HG03139 (cell line): ENCODE measurements around the gene ERGIC1.
"Not testable (repeated sequence)": the region's sequence is repeated elsewhere in the genome, so short reads cannot be mapped to it uniquely, and the experiment has no call there.

ENCODE experiments used
- ATAC-seq: cut with Tn5 transposase; IDR thresholded peaks from one replicate; pipeline ENCODE4 v1.9.1; 2021; ENCODE audit not compliant: unreplicated experiment

Gene ERGIC1

DNA sequence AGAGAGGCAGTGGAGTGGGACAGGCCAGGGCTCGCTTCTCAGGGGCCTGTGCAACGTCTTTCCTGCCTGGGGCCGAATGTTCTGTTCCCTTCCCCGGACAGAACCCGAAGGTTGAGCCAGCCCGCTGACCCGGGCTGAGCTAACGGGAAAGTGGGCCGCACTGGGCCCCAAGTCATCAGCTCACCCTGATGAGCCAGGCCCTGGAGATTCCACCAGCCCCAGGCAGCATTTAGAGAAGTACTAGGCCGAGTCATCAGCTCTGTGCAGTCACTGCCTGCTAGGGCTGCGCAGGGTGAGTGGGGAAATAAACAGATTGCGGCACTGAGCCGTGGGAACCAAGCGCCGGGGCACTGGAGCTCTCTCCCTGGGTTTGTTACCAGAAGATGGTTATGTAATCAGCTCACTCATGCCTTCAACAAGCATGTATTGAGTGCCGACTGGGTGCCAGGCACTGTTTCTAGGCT lies 33.9 kb upstream of the ERGIC1 start:
- no peak for ATAC-seq

DNA sequence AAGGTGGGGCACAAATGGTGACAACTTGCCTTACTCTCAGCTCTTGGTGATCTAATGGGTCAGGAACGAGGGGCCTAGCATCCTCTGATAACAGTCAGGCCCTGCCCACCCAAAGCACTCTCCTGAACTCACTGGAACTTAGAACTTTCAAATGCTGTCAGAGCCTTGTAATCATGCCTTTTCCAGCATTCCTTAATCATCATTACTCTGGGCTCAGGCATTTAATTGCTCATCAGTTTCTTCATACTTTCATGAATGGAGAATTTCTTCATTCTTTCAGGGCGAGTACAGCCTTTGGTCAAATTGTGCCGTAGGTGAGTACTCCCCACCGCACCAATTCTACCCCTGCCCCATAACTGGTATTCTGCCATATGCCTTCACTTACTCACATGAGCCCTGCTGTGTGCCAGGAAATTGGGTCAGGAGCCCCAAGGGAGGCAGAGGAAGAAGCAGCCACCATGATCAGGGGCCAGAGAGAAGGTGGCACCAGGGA lies 32.8 kb upstream of the ERGIC1 start:
- no peak for ATAC-seq

DNA sequence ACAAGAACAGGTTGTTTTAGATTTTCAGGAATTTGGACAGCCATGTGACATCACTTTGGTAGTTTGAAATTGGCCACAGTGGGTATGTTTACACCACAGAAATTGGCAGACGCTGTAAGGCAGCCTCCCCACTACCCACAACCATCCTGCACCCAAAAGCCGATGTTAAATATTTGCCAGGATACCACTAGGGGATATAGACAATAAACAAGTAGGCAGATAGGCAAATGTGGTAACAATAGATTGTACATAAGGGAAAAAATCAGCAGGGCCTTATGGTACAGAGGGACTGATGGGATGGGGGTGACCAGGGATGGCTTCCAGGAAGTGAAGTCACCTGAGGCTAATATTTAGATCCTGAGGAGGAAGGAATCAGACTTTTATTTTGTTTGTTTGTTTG lies 31.9 kb upstream of the ERGIC1 start:
- ATAC-seq = no peak

DNA sequence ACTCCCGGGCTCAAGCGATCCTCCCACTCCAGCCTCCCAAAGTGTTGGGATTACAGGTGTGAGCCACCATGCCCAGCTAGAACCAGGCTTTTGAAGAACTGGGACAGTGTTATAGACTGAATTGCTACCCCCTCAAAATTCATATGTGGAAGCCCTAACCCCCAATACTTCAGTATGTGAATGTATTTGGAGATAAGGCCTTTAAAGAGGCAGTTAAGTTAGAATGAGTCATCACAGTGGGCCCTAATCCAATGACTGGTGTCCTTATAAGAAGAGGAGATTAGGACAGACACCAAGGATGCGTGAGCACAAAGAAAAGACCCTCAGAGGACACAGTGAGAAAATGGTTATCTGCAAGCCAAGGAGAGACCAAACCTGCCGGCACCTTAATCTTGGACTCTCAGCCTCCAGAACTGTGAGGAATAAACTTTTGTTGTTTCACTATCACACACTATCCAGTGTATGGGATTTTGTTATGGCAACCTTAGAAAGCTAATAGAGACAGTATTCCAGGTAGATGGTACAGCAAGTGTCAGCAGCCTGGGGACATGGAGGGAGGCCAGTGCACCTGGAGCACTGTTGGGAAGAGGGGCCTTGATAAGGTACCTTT lies 31.4 kb upstream of the ERGIC1 start:
- ATAC-seq = no peak

DNA sequence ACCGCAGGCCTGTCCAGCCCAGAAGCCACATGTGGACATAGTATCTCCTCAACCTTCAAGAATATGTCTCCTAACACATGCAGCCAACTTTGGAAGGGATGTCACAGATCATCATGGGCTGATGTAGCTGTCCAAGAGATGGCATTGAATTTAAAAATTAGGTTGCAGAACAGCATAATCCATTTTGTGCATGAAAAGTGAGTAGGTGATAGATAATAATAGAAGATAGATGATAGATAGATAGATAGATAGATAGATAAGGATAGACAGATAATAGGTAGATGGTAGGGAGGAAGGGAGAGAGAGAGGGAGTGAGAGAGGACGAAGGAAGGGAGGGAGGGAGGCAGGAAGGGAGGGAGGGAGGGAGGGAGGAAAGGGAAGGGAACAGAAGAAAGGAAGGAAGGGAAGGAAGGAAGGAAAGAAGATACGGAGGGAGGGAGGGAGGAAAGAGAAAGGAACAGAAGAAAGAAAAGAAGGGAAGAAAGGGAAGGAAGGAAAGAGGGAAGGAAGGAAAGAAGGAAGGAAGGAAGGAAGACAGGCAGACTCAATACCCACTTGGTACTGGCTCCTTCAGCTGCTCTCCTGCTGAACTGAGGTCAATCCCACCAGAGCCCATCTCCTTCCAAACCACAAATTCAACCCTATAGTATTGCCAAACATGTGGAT lies 28.9 kb upstream of the ERGIC1 start:
- ATAC-seq = no peak

DNA sequence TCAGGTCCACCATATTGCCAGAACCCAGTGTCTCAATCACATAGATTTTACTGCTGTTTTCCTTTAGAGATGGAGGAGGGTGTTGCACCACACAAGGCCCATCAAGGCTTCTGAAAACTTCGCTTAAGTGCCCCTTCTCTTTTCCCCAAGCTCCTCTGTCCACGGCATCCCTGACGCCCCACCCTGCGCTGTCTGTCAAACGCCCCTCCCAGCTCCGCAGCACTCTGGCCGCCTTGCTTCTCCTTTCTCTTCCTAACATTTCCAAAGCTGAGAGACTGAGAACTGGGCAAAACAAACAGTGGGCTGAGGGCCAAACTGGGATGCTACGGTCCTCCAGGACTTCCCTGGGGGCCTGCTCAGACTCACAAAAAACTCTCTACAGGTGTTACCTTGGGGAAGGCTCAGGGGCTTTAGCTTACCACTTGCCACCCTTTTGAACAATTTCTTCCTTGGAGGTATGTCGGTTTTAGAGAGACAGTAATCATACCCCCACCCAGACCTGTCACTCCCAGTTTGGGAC lies 28.3 kb upstream of the ERGIC1 start:
- no peak for ATAC-seq

DNA sequence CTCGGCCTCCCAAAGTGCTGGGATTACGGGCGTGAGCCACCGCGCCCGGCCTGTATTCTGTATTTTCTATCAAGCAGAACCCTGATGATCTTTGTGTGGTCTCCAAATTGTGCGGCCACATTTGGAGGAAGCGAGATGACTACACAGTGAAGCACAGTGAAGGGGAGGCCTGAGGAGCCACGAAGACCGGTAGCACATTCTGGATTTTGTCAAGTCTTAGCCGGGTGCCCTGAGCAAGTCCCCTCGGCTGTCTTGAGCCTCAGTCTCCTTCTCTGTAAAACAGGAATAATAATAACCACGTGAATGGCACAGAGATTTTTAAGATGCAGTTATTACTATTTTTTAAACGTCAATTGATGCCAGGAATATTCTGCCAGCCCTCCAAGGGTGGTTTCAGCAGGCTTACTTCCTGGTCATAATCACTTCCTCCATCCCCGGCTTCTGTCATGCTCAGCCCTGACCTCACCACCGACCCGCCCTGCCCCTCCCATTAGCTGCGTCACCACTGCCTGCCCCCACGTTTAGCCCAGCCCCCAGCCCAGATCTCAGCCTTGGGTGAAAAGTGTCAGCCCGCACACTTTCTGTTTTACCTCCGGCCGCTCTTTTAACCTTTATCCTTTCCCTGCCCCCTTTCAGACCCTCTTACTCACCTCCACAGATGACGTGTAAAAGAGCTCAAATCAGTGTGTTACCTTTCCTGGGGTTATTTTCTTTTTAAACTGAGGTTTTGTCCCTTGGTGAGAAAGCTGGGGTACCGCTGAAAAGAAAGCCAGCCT lies 27.0 kb upstream of the ERGIC1 start:
- peak; percentile 98 for ATAC-seq

DNA sequence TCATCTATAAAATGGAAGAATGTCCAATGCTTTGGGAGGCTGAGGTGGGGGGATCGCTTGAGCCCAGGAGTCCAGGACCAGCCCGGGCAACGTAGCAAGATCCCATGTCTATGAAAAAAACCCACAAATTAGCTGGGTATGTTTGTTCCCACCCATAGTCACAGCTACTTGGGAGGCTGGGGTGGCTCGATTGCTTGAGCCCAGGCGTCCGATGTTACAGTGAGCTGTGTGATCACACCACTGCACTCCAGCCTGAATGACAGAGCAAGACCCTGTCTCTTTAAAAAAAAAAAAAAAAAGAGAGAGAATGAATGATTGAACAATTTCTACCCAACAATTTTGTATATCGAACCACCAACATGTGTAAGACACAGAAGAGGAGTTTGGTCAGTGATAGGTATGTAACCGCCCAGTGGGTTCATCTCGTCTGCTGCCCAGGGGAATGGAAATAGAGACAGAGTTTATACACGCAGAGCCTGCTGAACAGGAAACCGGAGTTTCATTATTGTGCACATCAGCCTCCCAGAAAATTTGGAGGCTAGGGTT lies 26.2 kb upstream of the ERGIC1 start:
- no peak for ATAC-seq

DNA sequence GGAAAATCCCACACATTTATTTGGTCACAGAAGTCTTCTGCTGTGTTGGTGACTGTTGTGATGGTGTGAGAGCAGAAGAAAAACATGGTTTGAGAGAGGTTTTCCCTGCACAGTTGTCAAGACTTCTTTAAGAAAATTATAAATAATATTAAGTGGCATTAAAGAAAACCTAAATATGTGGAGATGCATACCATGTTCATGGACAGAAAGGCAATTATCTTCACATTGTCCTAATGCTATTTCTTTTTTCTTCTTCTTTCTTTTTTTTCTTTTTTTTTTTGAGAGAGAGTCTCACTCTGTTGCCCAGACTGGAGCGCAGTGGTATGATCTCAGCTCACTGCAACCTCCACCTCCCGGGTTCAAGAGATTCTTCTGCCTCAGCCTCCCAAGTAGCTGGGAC lies 24.3 kb upstream of the ERGIC1 start:
- no peak for ATAC-seq

DNA sequence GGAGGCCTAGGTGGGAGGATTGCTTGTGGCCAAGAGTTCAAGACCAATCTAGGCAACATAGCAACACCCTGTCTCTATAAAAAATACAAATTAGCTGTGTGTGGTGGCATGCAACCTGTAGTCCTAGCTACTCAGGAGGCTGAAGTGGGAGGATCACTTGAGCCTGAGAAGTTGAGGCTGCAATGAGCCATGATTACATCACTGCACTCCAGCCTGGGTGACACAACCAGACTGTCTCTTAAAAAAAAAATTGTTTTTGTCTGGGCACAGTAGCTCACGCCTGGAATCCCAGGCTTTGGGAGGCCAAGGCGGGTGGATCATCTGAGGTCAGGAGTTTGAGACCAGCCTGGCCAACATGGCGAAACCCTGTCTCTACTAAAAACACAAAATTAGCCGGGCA lies 23.1 kb upstream of the ERGIC1 start:
- not testable (repeated sequence) for ATAC-seq

DNA sequence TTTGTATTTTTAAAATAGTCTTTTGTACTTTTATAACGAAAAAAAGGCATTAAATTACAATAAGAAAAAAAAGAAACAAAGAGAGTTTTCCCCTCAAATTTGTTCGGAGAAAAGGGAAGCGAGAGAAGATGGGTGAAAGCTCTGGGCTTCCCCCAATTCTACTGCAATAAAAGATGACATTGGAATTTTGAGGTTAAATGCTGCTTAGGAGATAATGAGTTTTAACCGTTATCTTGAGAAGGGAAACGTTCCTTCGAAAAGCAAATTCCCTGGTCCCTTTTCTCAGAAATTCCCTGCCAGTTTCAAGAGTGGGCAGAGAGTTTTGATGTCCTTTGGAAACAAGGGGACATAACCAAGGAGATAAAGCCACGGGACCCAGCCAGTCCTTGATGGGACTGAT lies 18.4 kb upstream of the ERGIC1 start:
- no peak for ATAC-seq

DNA sequence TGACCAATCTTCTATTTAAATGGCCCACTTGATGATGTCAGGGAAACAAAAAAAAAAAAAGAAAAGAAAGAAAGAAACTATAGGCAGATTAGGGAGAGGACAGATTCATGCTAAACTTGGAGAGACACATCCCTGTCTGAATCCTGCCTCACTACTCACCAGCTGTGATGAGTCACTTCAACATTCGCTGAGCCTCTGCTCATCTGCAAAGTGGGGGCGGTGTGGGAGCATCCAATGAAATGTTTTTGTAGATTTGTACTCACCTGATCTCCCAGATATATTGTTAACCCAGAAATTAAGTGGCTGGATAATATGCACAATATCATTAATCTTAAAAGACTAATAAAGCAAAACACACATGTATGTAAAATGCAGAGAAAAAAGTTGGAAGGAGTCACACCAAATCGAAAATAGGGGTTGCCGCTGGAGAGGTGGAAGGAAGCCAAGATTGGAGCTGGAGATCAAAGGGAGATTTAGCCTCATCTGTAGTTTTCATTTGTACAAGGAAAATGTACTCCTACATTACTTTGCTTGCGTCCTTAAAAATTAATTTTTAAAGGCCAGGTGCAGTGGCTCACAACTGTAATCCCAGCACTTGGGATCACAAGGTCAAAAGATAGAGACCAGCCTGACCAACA lies 17.0 kb upstream of the ERGIC1 start:
- no peak for ATAC-seq

DNA sequence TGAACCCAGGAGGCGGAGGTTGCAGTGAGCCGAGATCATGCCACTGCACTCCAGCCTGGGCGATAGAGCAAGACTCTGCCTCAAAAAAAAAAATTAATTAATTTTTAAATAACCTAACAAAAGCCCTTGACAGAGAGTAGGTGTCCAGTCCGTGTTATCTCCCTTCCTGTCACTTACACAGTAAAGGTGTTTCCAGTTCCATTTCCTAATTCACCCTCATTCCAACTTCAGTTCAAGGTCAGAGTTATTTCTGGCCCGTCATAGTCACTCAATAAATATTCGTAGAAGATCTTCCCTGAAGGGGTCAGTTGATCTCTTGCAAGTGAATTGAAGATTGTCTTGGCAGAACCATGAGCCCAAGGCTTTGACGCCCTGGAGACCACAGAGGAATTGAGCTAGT lies 16.4 kb upstream of the ERGIC1 start:
- no peak for ATAC-seq

DNA sequence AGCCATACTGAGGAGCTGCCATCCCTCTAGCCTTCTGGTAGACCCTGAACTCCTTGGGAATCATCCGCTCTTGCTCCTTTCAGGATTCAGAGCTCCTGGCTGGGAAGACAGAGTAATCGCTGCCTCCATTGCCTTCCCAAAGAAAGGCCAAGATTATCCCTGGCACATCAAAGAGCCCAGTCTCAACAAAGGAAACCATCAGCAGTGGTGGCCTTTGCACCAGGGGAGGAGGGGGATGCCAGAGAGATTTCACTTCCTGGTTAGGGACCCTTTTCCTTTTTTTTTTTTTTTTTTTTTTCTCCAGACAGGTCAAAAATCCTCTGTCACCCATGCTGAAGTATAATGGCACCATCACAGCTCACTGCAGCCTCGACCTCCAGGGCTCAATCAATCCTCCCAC lies 16.0 kb upstream of the ERGIC1 start:
- ATAC-seq = no peak

DNA sequence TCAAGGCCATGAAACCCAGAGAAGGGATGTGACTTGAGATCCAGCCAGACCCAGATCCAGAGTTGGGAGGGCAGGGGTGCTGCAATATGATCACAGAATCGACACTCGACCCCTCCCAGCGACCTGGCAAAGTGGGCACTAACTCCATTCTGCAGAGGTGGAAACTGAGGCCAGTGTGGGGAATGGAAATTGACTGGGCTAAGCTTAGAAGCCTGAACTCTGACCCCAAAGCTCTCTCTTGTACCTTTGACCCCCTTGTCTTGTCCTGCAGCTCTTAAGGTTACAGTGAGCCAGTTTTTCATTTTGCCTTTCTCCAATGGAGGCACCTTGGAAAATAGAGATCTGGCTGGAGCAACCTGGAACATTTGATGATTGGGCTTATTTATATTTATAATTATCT lies 14.5 kb upstream of the ERGIC1 start:
- no peak for ATAC-seq

DNA sequence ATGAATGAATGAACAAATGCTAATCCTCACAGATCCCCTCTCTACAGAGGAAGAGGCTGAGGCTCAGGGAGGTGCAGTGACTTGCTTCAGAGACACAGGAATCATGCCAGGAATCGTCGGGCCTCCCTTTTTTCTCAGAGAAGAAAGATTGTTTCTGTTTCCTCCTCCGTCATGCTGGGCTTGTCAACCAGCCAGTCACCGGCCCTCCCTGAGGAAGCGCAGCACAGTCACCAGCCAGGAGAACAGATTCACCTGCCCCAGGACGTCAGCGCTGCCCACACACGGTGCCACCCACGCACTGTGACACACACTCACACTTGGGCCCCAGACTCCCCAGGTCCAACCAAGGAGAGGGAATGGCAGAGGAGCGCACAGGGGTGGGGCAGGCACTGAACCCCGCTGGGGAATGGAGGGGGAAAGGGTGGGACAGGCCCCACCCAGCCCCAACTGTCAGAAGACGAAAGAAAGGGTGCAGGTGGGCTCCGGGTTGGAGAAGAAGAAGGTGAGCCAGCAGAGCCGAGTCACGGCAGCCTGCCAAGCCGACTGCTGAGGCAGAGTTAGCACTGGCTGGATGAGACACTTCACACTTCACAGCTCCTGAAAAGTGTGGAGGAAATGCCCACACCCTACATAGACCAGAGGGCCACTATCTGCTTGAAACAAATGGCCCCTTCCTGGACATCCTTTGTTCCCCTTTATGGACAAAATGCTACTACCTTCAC lies 13.8 kb upstream of the ERGIC1 start:
- ATAC-seq = no peak

DNA sequence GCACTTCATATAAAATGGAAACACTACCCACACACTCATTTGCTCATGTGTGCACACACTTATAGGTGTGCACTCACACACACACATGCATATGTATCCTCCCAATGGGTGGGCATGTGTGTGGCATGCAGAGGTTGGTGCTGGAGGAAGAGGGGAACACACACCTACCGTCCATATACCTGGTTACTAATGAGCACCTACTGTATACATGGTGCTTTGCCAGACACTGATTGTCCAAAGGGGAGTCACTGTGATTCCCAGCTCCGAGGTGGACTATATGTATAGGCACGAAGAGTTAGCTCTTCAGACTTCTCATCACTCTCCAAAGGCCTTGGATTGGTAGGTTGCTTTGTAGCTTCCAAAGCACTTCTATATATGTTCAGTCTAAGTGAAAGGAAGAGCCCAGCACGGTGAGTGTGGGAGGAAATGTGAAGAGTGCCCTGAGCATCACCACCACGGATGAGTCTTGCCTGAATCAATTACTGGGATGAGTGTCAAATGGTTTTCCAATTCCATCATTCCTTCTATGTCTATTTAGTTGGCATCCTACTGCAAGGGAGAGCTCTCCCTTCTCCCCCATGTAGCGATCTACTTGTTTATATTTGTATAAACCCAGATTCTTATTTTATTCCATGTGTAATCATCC lies 12.6 kb upstream of the ERGIC1 start:
- ATAC-seq = no peak

DNA sequence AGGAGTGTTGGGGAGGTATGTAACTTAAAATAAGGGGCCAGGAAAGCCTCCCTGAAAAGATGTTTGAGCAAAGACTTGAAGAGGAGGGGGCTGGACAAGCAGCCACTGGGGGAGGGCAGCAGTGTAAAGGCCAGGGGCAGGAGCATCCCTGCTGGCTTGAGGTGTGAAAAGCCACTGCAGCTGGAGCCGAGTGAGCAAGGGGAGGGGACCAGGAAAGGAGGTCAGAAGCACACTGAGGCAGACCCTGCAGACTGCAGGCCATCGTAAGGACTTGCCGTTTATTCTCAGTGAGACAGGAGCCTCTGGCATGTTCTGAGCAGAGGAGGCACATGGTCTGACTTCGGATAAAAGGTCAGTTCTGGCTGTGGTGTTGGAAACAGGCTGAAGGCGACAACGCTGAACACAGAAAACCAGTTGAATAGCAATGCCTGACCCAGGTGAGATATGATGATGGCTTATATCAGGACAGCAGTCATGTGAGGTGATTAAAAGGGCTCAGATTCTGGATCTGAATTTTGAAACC lies 10.2 kb upstream of the ERGIC1 start:
- no peak for ATAC-seq

DNA sequence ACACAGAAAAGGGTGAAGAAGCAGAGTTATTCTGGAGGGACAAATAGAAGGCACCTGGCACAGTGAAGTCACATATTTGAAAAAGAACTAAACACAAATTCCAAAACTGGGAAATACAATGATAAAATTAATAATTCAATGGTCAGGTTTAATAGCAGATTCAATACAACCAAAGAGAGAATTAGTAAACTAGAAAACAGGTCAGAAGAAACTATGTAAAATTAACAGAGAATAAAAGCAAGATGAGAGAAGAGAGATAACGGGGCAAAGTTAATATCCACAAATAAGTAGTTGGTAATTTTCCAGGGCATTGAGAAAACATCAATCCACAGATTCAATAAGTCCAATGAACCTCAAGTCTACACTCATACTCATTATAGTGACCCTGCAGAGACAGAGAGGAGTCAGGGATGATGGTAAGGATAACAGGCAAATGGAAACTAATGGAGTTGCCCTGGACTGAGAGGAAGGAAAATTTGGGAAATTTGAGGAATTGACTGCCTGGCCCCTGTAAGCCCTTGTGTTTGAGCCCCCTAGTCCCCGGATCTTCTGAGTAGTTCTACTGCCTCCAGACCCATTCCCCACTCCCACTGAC lies 8.3 kb upstream of the ERGIC1 start:
- no peak for ATAC-seq
